Uterine smooth muscle cell (primary cell): Measurements from ENCODE around the gene DNAJC28. TPM values are rescaled to one million over a fixed set of nuclear protein-coding genes. Genes with fewer than 3 reads are reported as not detected.

Source experiments
- total RNA-seq: library from RNA; depleted of rRNA; stranded (reverse); fragments of >200 nt; gene quantifications from 2 replicates; pipeline ENCODE4 v1.2.3, GENCODE V29; 2014

The DNAJC28 gene, protein sequence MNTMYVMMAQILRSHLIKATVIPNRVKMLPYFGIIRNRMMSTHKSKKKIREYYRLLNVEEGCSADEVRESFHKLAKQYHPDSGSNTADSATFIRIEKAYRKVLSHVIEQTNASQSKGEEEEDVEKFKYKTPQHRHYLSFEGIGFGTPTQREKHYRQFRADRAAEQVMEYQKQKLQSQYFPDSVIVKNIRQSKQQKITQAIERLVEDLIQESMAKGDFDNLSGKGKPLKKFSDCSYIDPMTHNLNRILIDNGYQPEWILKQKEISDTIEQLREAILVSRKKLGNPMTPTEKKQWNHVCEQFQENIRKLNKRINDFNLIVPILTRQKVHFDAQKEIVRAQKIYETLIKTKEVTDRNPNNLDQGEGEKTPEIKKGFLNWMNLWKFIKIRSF
- 1.1 and 1.5 TPM in 2 replicates for total RNA-seq

DNA sequence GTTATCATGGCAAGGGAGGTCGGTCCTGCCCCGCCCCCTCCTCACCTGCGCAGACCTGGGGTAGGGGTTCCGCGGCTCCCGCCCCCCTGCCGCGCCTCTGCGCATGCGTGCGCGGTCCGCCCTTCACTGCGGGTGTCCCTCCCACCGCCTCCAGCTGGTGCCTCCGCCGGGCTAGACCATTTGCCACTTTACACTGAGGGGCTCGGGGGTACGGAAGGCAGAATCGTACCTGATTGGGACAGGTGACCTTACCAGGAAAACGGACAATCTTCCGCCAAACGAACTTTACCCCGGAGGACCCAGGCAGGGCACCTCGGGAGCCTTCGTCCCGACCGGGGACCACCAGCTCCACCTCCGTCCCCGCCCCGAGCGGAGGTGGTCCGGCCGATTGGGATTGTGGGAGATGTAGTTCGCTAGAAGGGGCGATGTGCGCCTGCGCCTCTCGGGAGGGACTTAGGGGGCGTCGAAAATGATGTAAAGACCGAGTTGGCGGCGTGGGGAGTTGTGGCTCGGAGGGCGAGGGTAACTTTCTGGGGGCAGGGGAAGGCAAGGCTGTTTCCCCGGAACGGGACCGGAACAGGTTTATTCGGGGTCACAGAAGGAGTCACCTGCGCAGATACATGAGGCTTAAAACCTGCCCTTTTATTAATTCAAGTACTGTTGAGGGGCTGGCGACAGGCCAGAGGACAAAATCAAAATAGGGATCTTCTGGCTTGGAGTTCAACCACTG, at the start of gene DNAJC28:
Gene DNAJC28 (minus strand): TSS at position 344 of the 730 bp plus-strand sequence. CDS start 2,323 bp downstream, outside the sequence.

DNA sequence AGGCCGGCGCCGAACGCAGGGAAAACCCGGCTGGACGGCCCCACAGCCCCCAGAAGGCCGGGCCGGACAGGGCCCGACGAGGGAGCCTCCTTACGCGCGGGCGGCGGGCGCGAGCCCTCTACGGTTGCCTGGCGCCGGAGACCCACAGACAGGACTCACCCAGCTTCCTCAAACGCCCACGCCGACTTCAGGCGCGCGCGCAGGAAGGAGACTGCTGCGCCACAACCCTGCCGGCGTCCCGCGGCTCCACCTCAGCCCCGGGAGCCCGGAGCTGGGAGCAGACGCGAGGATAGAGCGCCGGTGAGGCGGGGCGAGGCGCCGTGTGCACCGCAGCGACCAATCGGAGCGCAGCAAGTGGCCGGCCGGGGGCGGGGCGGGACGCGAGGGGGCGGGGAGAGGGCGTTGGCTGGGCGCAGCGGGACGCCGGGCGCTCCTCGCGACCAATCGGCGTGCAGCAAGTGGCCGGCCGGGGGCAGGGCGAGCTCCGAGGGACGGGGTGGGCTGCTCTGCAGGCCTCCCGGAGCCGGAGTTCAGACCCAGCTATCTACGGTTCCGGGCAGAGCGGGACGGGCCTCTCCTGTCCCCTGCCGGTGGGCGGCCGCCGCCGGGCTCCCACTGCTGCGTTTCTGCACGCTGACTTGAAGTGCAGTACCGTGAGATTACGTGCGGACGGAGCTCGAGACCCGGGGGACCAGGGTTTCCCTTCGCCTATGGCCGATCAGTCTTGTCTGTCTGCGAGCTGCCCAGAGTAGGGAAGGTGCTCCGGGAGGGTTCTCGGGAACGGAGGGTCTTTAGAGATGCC, 11.6 kb downstream of the DNAJC28 start, which contains the start of gene TMEM50B:
Gene TMEM50B (minus strand): TSS at position 296 of the 802 bp plus-strand sequence. CDS start 11,089 bp downstream, outside the sequence.

Other genes with a start within 250 kb of the DNAJC28 start
- gene IL10RB, start 225.3 kb downstream of the DNAJC28 start, total RNA-seq = 39.6 and 47.1 TPM in 2 replicates
- gene IFNAR1, start 166.7 kb downstream of the DNAJC28 start, total RNA-seq = 13.5 and 17.7 TPM in 2 replicates
- gene IFNGR2, start 88.3 kb downstream of the DNAJC28 start, total RNA-seq = 37.4 and 44.2 TPM in 2 replicates
- gene TMEM50B, start 11.7 kb downstream of the DNAJC28 start, total RNA-seq = 38.2 and 81.9 TPM in 2 replicates
- 111 and 125 TPM in 2 replicates for gene GART, start 50.4 kb upstream of the DNAJC28 start, total RNA-seq
- gene SON, start 51.3 kb upstream of the DNAJC28 start, total RNA-seq = 139 and 176 TPM in 2 replicates
- gene DONSON, start 97.0 kb upstream of the DNAJC28 start, total RNA-seq = 15.5 and 28.9 TPM in 2 replicates
- 33.4 and 35.7 TPM in 2 replicates for gene CRYZL1, start 150.0 kb upstream of the DNAJC28 start, total RNA-seq
- gene ITSN1, start 150.8 kb upstream of the DNAJC28 start, total RNA-seq = 31.1 and 42.6 TPM in 2 replicates